Measurements from ENCODE around the gene PCGF3. TPM values are rescaled to one million over a fixed set of nuclear protein-coding genes. Genes with fewer than 3 reads are reported as not detected.

PCGF3 gene
- total and polyA plus RNA-seq, 9 of the 15 experiments (the other 6 are each of a cell fraction or from before 2014, with no cell fraction given), result 2.6 to 46.1 (median 20.3) TPM

DNA sequence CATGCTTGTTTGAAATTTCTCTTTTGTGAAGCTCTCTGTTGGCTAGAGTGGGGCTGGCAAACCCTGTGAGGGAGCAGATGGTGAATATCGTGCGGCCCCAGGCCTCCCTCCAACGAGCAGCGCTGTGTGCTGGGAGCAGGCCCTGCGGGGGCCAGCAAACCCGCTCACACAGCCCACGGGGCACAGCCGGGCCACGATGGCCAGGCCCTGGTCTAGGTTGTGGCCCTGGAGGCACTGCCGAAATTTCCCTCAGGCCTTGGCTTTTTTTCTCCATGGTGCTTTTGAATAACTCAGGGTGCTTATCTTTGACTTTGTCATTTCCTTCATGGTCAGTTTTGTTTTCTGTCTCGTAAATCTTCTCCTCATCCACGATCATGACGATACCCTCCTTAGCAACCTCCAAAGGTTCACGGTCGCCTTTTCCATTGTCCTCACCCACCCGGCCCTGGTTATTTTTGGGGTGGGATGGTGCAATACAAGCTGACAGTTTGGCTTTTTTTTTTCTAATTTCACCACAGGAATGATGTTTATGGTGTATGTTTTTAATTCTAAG is 20.7 kb downstream of the PCGF3 start (continued):
- TF ChIP-seq, protein P1, sequence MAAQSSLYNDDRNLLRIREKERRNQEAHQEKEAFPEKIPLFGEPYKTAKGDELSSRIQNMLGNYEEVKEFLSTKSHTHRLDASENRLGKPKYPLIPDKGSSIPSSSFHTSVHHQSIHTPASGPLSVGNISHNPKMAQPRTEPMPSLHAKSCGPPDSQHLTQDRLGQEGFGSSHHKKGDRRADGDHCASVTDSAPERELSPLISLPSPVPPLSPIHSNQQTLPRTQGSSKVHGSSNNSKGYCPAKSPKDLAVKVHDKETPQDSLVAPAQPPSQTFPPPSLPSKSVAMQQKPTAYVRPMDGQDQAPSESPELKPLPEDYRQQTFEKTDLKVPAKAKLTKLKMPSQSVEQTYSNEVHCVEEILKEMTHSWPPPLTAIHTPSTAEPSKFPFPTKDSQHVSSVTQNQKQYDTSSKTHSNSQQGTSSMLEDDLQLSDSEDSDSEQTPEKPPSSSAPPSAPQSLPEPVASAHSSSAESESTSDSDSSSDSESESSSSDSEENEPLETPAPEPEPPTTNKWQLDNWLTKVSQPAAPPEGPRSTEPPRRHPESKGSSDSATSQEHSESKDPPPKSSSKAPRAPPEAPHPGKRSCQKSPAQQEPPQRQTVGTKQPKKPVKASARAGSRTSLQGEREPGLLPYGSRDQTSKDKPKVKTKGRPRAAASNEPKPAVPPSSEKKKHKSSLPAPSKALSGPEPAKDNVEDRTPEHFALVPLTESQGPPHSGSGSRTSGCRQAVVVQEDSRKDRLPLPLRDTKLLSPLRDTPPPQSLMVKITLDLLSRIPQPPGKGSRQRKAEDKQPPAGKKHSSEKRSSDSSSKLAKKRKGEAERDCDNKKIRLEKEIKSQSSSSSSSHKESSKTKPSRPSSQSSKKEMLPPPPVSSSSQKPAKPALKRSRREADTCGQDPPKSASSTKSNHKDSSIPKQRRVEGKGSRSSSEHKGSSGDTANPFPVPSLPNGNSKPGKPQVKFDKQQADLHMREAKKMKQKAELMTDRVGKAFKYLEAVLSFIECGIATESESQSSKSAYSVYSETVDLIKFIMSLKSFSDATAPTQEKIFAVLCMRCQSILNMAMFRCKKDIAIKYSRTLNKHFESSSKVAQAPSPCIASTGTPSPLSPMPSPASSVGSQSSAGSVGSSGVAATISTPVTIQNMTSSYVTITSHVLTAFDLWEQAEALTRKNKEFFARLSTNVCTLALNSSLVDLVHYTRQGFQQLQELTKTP (IDR thresholded peaks at IDR 0.05; ENCODE audit: low read depth in 1 of 2, partially characterized antibody in 2 of 2), result no peak
- TF ChIP-seq RCOR1 (IDR thresholded peaks at IDR 0.05; ENCODE audit: borderline replicate concordance in 1 of 2, low read depth in 2 of 2, low read length in 2 of 2) (peak in 1 of 2 experiments; percentile 51; a peak in 2 of 4 replicates), ZNF707 (CRISPR knock-in tag; conservative IDR thresholded peaks at IDR 0.05) (no peak), ZNF274 (IDR thresholded peaks at IDR 0.05; ENCODE audit: borderline replicate concordance, low read depth, low read length) (no peak), USF2 (CRISPR knock-in tag; IDR thresholded peaks at IDR 0.05) (no peak), BDP1 (IDR thresholded peaks at IDR 0.05; ENCODE audit: insufficient read depth, insufficient read length) (no peak), POLR2AphosphoS5 (IDR thresholded peaks at IDR 0.05; ENCODE audit: control insufficient read depth, insufficient read depth, low read depth, low read length) (no peak), PPARD (CRISPR knock-in tag; IDR thresholded peaks at IDR 0.05) (no peak), SMAD4 (CRISPR knock-in tag; conservative IDR thresholded peaks at IDR 0.05) (0 out of 2 replicates have a peak, but pooled peaks have one; percentile 7), SMARCE1 (IDR thresholded peaks at IDR 0.05) (no peak), SLC30A9 (CRISPR knock-in tag; IDR thresholded peaks at IDR 0.05) (no peak), ZNF778 (CRISPR knock-in tag; IDR thresholded peaks at IDR 0.05) (no peak), GATAD2B (IDR thresholded peaks at IDR 0.05; ENCODE audit: borderline replicate concordance) (no peak), ARID2 (IDR thresholded peaks at IDR 0.05) (no peak), POLR2AphosphoS2 (IDR thresholded peaks at IDR 0.05; ENCODE audit: low read length) (no peak), MIER1 (IDR thresholded peaks at IDR 0.05; ENCODE audit: low read depth) (no peak), NR3C1 (CRISPR knock-in tag; IDR thresholded peaks at IDR 0.05) (no peak), CEBPG (CRISPR knock-in tag; IDR thresholded peaks at IDR 0.05) (no peak), CEBPG (tag; conservative IDR thresholded peaks at IDR 0.05 in 1 of 2, IDR thresholded peaks at IDR 0.05 in 1 of 2) (peak in 1 of 2 experiments; percentile 27; a peak in 1 of 4 replicates), BRF1 (IDR thresholded peaks at IDR 0.05; ENCODE audit: borderline replicate concordance, extremely low read depth, insufficient read length) (no peak), POLR2B (IDR thresholded peaks at IDR 0.05; ENCODE audit: low read depth, partially characterized antibody) (no peak), ZNF24 (IDR thresholded peaks at IDR 0.05) (no peak), SRSF7 (optimal IDR thresholded peaks at IDR 0.05; ENCODE audit: low read depth, low read length) (no peak), E2F6 (IDR thresholded peaks at IDR 0.05; ENCODE audit: borderline replicate concordance in 1 of 2, extremely low read depth in 1 of 2, insufficient read depth in 1 of 2, insufficient read length in 1 of 2, low read depth in 1 of 2, low read length in 1 of 2, poor library complexity in 1 of 2, severe bottlenecking in 1 of 2) (no peak)

Measured in K562 (cell line).